GM23338 (cell line): Measurements from ENCODE around the gene RBBP8. TPM values are rescaled to one million over a fixed set of nuclear protein-coding genes. Genes with fewer than 3 reads are reported as not detected.
A peak's percentile ranks its signal among the peaks of the same experiment; 100 is the strongest.

Experiments used
- ATAC-seq: fragments of 200-7000 bp; cut with Tn5 transposase; 3 replicates; pipeline ENCODE4 v1.9.1; 2020
- DNase-seq: peaks from one replicate; pipeline ENCODE4 v3.0.0-alpha.2; 2015; ENCODE audit warnings: low spot score
- H2AFZ ChIP-seq: fragments of 200-600 bp; sonication (generic); 2 replicates; pipeline ENCODE4 v1.8.0; 2016; ENCODE audit warnings: antibody characterized with exemption, mild to moderate bottlenecking, moderate library complexity
- H3F3A ChIP-seq: fragments of 200-600 bp; sonication (generic); replicated peaks from 2 replicates; pipeline ENCODE4 v1.8.0; 2017; ENCODE audit warnings: antibody characterized with exemption, mixed run types, low read depth
- H3K27ac ChIP-seq: fragments of 200-600 bp; sonication (generic); 2 replicates; pipeline ENCODE4 v1.6.1; 2016; ENCODE audit warnings: low read depth
- H3K27me3 ChIP-seq: fragments of 200-600 bp; sonication (generic); 2 replicates; pipeline ENCODE4 v1.8.0; 2016; ENCODE audit warnings: mild to moderate bottlenecking, mixed run types, moderate library complexity; ENCODE audit not compliant: insufficient read depth
- H3K36me3 ChIP-seq: fragments of 200-600 bp; sonication (generic); 2 replicates; pipeline ENCODE4 v1.8.0; 2016; ENCODE audit warnings: mild to moderate bottlenecking; ENCODE audit not compliant: insufficient read depth
- H3K4me1 ChIP-seq: fragments of 200-600 bp; sonication (generic); 2 replicates; pipeline ENCODE4 v1.8.0; 2016; ENCODE audit warnings: mild to moderate bottlenecking, moderate library complexity; ENCODE audit not compliant: insufficient read depth
- H3K4me2 ChIP-seq: fragments of 200-600 bp; sonication (generic); 2 replicates; pipeline ENCODE4 v1.7.1; 2017; ENCODE audit warnings: mixed run types
- H3K4me3 ChIP-seq: fragments of 200-600 bp; sonication (generic); 2 replicates; pipeline ENCODE4 v1.6.1; 2016; ENCODE audit warnings: mixed run types
- H3K79me2 ChIP-seq: fragments of 200-600 bp; sonication (generic); replicated peaks from 2 replicates; pipeline ENCODE4 v1.8.0; 2017; ENCODE audit warnings: mild to moderate bottlenecking; ENCODE audit not compliant: insufficient read depth
- H3K9me2 ChIP-seq: fragments of 200-600 bp; sonication (generic); 2 replicates; pipeline ENCODE4 v1.8.0; 2017; ENCODE audit not compliant: insufficient read depth
- H4K20me1 ChIP-seq: fragments of 200-600 bp; sonication (generic); replicated peaks from 2 replicates; pipeline ENCODE4 v1.8.0; 2017; ENCODE audit warnings: mild to moderate bottlenecking; ENCODE audit not compliant: insufficient read depth
- H3K27ac Mint-ChIP-seq: 2 replicates; pipeline ENCODE4 v1.8.0; 2020; ENCODE audit warnings: inconsistent platforms, mild to moderate bottlenecking, moderate library complexity, mixed read lengths
- H3K27me3 Mint-ChIP-seq: 3 replicates; pipeline ENCODE4 v1.8.0; 2022; ENCODE audit warnings: low read depth, mild to moderate bottlenecking, moderate library complexity, mixed read lengths, inconsistent platforms; ENCODE audit not compliant: insufficient read depth, poor library complexity
- H3K36me3 Mint-ChIP-seq: 3 replicates; pipeline ENCODE4 v1.8.0; 2021; ENCODE audit warnings: low read depth, mild to moderate bottlenecking, inconsistent platforms, moderate library complexity, mixed read lengths
- H3K4me1 Mint-ChIP-seq: 3 replicates; pipeline ENCODE4 v1.8.0; 2020; ENCODE audit warnings: mild to moderate bottlenecking, inconsistent platforms, mixed read lengths
- H3K4me3 Mint-ChIP-seq: 3 replicates; pipeline ENCODE4 v1.8.0; 2021; ENCODE audit warnings: moderate library complexity, mild to moderate bottlenecking, inconsistent platforms, mixed read lengths
- H3K9me3 Mint-ChIP-seq: 3 replicates; pipeline ENCODE4 v1.8.0; 2020; ENCODE audit warnings: moderate library complexity, mild to moderate bottlenecking, inconsistent platforms, mixed read lengths
- CREB1 ChIP-seq: fragments of 250-450 bp; sonication (Bioruptor Pico); IDR thresholded peaks from 2 replicates; pipeline ENCODE4 v1.5.0; 2020; ENCODE audit warnings: low read depth, mild to moderate bottlenecking, moderate library complexity
- EZH2phosphoT487 ChIP-seq: fragments of 200-600 bp; sonication (generic); IDR thresholded peaks from one replicate; pipeline ENCODE4 v1.8.1; 2018; ENCODE audit warnings: antibody characterized with exemption; ENCODE audit not compliant: unreplicated experiment
- JUNB ChIP-seq: IDR thresholded peaks from one replicate; pipeline ENCODE4 v1.6.1; 2016; ENCODE audit warnings: antibody characterized with exemption; ENCODE audit not compliant: unreplicated experiment
- NANOG ChIP-seq: IDR thresholded peaks from 2 replicates; pipeline ENCODE4 v1.6.1; 2016; ENCODE audit warnings: antibody characterized with exemption, borderline replicate concordance
- POLR2AphosphoS5 ChIP-seq: IDR thresholded peaks from 2 replicates; pipeline ENCODE4 v1.6.1; 2016; ENCODE audit warnings: antibody characterized with exemption, low read depth
- STAT1 ChIP-seq: IDR thresholded peaks from one replicate; pipeline ENCODE4 v1.6.1; 2016; ENCODE audit warnings: antibody characterized with exemption; ENCODE audit not compliant: unreplicated experiment
- ZNF114 ChIP-seq: fragments of 250-450 bp; sonication (Bioruptor Pico); IDR thresholded peaks from 2 replicates; pipeline ENCODE4 v1.5.0; 2020; ENCODE audit warnings: mild to moderate bottlenecking, moderate library complexity
- polyA plus RNA-seq: library from polyadenylated mRNA; unstranded; fragments of >200 nt; fragmentation: Nextera tagmentation; extraction: Ambion mirVana; gene quantifications from 2 replicates; pipeline ENCODE4 v1.2.1, GENCODE V29; 2016
- total RNA-seq: library from RNA; depleted of rRNA; stranded (reverse); fragments of >200 nt; shearing (Covaris generic); gene quantifications from 2 replicates; pipeline ENCODE4 v1.2.3, GENCODE V29; 2014
- TF ChIP-seq, protein P1 (sequence below): IDR thresholded peaks from one replicate; pipeline ENCODE4 v1.6.1; 2018; ENCODE audit warnings: antibody characterized with exemption; ENCODE audit not compliant: unreplicated experiment
- TF ChIP-seq, protein P2 (sequence below), 2 experiments: fragments of 200-600 bp in 1 of 2; sonication (generic) in 1 of 2; conservative IDR thresholded peaks; 2 replicates each; pipeline versions ENCODE4 v1.5.1 to v1.6.1; 2016 to 2017; ENCODE audit warnings: antibody characterized with exemption in 2 of 2, low read depth in 2 of 2, mild to moderate bottlenecking in 2 of 2, moderate library complexity in 1 of 2
- TF ChIP-seq, protein P3 (sequence below): fragments of 250-450 bp; sonication (Bioruptor Pico); IDR thresholded peaks from 2 replicates; pipeline ENCODE4 v1.5.0; 2020; ENCODE audit warnings: mild to moderate bottlenecking, moderate library complexity

RBBP8 gene
- total and polyA plus RNA-seq, 2 experiments from 2014 or later, result 53.3 to 55.6 TPM

DNA sequence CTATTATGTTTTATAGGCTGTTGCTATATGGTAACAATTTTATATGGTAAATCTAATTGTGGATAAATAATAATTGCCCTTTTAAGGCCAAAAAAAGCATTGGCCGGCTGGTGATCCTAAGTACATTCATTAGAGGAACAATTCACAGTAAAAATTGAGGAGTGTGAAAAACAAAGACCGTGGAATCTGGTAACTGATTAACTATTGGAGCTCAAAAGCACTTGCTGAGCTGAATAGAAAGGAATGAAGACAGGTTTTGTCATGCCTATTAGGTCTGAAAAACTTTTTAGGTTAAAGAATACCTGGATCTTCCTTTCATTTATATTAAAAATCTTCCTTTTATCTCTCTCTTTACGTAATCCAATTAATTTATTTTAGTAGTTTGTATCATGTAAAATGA, 18.5 kb upstream of the RBBP8 start:
- Mint-ChIP-seq H3K27me3 (no peaks in the 10 kb centered on the region), H3K4me1 (peaks cover 48% of the 10 kb centered on the region), H3K4me3 (peak overlapping the region; percentile 63), H3K9me3 (peaks cover 4% of the 10 kb centered on the region; the same call in 1 of the 3 replicates), H3K27ac (peak overlapping the region; percentile 91), H3K36me3 (peaks cover 3% of the 10 kb centered on the region; the same call in 1 of the 3 replicates)
- Histone ChIP-seq H3F3A (no peaks in the 10 kb centered on the region), H3K9me2 (no peaks in the 10 kb centered on the region), H3K36me3 (no peaks in the 10 kb centered on the region), H4K20me1 (no peaks in the 10 kb centered on the region), H3K4me1 (peaks cover 38% of the 10 kb centered on the region), H2AFZ (no peak overlapping the region), H3K79me2 (no peaks in the 10 kb centered on the region), H3K27me3 (no peaks in the 10 kb centered on the region), H3K27ac (peak overlapping the region; percentile 1; the same call in 1 of the 2 replicates), H3K4me3 (peak overlapping the region; percentile 29; the same call in 1 of the 2 replicates), H3K4me2 (peak overlapping the region; percentile 62)
- peak; percentile 60 for DNase-seq
- ATAC-seq, result peak; percentile 74
- TF ChIP-seq, protein P1, sequence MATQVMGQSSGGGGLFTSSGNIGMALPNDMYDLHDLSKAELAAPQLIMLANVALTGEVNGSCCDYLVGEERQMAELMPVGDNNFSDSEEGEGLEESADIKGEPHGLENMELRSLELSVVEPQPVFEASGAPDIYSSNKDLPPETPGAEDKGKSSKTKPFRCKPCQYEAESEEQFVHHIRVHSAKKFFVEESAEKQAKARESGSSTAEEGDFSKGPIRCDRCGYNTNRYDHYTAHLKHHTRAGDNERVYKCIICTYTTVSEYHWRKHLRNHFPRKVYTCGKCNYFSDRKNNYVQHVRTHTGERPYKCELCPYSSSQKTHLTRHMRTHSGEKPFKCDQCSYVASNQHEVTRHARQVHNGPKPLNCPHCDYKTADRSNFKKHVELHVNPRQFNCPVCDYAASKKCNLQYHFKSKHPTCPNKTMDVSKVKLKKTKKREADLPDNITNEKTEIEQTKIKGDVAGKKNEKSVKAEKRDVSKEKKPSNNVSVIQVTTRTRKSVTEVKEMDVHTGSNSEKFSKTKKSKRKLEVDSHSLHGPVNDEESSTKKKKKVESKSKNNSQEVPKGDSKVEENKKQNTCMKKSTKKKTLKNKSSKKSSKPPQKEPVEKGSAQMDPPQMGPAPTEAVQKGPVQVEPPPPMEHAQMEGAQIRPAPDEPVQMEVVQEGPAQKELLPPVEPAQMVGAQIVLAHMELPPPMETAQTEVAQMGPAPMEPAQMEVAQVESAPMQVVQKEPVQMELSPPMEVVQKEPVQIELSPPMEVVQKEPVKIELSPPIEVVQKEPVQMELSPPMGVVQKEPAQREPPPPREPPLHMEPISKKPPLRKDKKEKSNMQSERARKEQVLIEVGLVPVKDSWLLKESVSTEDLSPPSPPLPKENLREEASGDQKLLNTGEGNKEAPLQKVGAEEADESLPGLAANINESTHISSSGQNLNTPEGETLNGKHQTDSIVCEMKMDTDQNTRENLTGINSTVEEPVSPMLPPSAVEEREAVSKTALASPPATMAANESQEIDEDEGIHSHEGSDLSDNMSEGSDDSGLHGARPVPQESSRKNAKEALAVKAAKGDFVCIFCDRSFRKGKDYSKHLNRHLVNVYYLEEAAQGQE, result no peak
- peak; percentile 88; the same call in 1 of the 2 replicates for TF ChIP-seq NANOG

DNA sequence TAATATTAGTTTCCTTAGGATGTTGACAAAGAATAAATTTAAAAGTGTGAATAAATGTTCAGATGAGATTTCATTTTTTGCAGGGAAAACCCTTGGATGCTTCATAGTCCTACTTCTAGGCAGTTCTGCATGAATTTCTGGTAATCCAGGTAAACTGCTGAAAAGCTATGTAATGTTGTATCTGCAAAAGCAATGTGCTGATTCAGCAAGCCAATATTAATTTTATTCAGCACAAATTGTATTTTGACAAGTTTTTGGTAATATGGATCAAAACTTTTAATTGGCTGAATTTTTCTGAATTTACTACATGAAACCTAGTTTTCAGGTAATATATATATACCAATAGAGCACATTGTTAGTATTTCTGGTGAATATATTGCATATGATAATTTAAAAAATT, 17.8 kb upstream of the RBBP8 start:
- Histone ChIP-seq H2AFZ (no peak overlapping the region), H3K4me2 (peak overlapping the region; percentile 1), H3K36me3 (no peaks in the 10 kb centered on the region), H3K27me3 (no peaks in the 10 kb centered on the region), H3F3A (no peaks in the 10 kb centered on the region), H3K4me3 (no peak overlapping the region), H4K20me1 (no peaks in the 10 kb centered on the region), H3K27ac (no peak overlapping the region), H3K9me2 (no peaks in the 10 kb centered on the region), H3K4me1 (peaks cover 38% of the 10 kb centered on the region), H3K79me2 (no peaks in the 10 kb centered on the region)
- no peak for ATAC-seq
- DNase-seq, result no peak
- Mint-ChIP-seq H3K27me3 (no peaks in the 10 kb centered on the region), H3K4me3 (no peak overlapping the region), H3K27ac (no peak overlapping the region), H3K36me3 (no peaks in the 10 kb centered on the region; the same call in 2 of the 3 replicates), H3K4me1 (peaks cover 48% of the 10 kb centered on the region), H3K9me3 (peaks cover under 1% of the 10 kb centered on the region; the same call in 1 of the 3 replicates)
- no peak for TF ChIP-seq CREB1 (CRISPR knock-in tag)
- TF ChIP-seq POLR2AphosphoS5, result no peak
- TF ChIP-seq STAT1, result no peak
- TF ChIP-seq EZH2phosphoT487, result no peak
- TF ChIP-seq, protein P2, sequence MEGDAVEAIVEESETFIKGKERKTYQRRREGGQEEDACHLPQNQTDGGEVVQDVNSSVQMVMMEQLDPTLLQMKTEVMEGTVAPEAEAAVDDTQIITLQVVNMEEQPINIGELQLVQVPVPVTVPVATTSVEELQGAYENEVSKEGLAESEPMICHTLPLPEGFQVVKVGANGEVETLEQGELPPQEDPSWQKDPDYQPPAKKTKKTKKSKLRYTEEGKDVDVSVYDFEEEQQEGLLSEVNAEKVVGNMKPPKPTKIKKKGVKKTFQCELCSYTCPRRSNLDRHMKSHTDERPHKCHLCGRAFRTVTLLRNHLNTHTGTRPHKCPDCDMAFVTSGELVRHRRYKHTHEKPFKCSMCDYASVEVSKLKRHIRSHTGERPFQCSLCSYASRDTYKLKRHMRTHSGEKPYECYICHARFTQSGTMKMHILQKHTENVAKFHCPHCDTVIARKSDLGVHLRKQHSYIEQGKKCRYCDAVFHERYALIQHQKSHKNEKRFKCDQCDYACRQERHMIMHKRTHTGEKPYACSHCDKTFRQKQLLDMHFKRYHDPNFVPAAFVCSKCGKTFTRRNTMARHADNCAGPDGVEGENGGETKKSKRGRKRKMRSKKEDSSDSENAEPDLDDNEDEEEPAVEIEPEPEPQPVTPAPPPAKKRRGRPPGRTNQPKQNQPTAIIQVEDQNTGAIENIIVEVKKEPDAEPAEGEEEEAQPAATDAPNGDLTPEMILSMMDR (conservative IDR thresholded peaks at IDR 0.05; ENCODE audit: low read depth in 2 of 2), result no peak
- TF ChIP-seq, protein P3, sequence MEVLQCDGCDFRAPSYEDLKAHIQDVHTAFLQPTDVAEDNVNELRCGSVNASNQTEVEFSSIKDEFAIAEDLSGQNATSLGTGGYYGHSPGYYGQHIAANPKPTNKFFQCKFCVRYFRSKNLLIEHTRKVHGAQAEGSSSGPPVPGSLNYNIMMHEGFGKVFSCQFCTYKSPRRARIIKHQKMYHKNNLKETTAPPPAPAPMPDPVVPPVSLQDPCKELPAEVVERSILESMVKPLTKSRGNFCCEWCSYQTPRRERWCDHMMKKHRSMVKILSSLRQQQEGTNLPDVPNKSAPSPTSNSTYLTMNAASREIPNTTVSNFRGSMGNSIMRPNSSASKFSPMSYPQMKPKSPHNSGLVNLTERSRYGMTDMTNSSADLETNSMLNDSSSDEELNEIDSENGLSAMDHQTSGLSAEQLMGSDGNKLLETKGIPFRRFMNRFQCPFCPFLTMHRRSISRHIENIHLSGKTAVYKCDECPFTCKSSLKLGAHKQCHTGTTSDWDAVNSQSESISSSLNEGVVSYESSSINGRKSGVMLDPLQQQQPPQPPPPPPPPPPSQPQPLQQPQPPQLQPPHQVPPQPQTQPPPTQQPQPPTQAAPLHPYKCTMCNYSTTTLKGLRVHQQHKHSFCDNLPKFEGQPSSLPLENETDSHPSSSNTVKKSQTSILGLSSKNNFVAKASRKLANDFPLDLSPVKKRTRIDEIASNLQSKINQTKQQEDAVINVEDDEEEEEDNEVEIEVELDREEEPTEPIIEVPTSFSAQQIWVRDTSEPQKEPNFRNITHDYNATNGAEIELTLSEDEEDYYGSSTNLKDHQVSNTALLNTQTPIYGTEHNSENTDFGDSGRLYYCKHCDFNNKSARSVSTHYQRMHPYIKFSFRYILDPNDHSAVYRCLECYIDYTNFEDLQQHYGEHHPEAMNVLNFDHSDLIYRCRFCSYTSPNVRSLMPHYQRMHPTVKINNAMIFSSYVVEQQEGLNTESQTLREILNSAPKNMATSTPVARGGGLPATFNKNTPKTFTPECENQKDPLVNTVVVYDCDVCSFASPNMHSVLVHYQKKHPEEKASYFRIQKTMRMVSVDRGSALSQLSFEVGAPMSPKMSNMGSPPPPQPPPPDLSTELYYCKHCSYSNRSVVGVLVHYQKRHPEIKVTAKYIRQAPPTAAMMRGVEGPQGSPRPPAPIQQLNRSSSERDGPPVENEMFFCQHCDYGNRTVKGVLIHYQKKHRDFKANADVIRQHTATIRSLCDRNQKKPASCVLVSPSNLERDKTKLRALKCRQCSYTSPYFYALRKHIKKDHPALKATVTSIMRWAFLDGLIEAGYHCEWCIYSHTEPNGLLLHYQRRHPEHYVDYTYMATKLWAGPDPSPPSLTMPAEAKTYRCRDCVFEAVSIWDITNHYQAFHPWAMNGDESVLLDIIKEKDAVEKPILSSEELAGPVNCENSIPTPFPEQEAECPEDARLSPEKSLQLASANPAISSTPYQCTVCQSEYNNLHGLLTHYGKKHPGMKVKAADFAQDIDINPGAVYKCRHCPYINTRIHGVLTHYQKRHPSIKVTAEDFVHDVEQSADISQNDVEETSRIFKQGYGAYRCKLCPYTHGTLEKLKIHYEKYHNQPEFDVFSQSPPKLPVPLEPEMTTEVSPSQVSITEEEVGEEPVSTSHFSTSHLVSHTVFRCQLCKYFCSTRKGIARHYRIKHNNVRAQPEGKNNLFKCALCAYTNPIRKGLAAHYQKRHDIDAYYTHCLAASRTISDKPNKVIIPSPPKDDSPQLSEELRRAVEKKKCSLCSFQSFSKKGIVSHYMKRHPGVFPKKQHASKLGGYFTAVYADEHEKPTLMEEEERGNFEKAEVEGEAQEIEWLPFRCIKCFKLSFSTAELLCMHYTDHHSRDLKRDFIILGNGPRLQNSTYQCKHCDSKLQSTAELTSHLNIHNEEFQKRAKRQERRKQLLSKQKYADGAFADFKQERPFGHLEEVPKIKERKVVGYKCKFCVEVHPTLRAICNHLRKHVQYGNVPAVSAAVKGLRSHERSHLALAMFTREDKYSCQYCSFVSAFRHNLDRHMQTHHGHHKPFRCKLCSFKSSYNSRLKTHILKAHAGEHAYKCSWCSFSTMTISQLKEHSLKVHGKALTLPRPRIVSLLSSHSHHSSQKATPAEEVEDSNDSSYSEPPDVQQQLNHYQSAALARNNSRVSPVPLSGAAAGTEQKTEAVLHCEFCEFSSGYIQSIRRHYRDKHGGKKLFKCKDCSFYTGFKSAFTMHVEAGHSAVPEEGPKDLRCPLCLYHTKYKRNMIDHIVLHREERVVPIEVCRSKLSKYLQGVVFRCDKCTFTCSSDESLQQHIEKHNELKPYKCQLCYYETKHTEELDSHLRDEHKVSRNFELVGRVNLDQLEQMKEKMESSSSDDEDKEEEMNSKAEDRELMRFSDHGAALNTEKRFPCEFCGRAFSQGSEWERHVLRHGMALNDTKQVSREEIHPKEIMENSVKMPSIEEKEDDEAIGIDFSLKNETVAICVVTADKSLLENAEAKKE (CRISPR knock-in tag), result no peak
- no peak for TF ChIP-seq JUNB
- no peak for TF ChIP-seq ZNF114 (CRISPR knock-in tag)
